Activated CD8-positive, alpha-beta memory T cell treated with anti-CD3 and anti-CD28 coated beads, Interleukin-2, amount 50 U/mL, for 24 hours (primary cell): ENCODE results near the gene KRTAP1-5.
"Not testable (repeated sequence)": the region's sequence is repeated elsewhere in the genome, so short reads cannot be mapped to it uniquely, and the experiment has no call there.

Experiments
- DNase-seq: peaks from one replicate; pipeline ENCODE4 v3.0.0-alpha.2; 2020; ENCODE audit errors: extremely low read depth

KRTAP1-5 gene

GRCh38 chr17:41004397-41004796 lies 22.6 kb downstream of the KRTAP1-5 start:
- DNase-seq, result no peak

DNA sequence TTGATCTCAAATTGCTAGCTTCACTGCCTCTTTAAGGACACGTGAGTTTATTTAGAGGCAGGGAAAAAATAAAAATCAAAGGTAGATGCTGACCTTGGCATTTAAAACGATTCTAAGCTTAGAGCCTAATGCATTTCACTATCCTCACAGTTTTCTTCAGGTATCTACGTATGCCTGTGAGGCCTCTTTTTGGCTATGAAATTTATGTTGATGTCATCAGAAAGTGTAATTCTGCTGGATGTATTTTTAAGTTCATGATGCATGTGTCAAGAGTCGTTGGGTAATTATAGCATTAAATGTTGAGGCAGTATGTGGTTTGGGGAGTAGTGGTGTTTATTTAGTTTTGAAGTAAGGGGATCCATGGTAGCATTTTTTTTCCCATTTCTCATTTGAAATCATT lies 23.1 kb downstream of the KRTAP1-5 start:
- DNase-seq, result no peak

DNA sequence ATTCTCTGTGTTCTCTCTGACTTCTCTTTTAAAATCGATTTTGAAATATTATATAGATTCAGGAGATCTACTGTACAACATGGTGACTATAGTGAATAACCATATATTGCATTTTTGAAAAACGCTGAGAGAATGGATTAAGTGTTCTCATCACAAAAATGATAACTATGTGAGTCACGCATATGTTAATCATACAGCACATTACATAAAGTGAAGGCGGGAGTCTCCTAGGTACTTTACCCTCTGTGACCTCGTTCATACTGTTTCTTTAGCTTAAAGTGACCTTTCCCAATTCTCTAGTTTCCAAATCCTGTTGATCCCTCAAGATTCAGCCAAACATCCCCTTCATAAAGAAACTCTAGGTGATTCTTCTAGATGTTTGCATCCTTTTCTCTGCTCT lies 24.2 kb downstream of the KRTAP1-5 start:
- DNase-seq, result no peak

DNA sequence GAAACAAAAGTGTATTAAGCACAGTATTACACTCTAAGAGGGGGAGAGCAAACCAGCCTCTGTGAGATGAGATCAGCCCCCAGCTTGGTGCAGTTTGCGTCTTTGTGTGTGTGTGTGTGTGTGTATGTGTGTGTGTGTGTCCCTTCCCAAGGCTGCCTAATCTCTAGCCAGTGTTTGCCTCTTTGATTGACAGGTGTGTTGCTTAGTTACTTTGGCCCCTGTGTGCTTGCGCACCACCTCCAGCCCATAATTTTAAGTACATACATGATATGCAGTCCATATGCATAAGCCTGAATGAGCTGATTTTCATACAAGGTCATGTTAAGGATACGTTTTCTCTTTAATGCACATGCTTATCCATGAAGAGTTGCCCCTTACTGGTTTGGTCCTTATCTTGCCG lies 25.2 kb downstream of the KRTAP1-5 start:
- no peak for DNase-seq

DNA sequence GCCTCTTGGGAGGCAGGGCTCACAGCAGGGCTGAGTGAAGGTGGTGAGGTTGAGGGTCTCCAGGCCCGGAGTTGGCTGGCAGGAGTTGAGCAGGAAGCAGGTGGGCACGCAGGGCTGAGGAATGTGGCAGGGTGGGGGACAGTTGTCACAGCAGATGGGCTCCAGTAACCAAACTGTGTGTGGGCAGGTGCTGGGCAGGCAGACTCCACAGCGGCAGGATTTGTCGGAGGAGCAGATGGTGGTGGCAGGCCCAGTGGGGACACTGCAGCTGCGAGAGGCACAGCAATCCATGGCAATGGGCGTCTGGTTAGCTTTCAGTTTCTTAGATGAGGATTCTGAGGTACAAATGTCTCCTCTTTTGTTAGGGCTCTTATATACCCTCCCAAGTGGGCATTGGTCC lies 27.4 kb downstream of the KRTAP1-5 start, which contains the start of gene KRTAP3-2:
Gene KRTAP3-2, minus strand, starts transcription at position 344 of the 400 bp plus-strand sequence. Its CDS starts 53 bp downstream, at position 291.
- not testable (repeated sequence) for DNase-seq

DNA sequence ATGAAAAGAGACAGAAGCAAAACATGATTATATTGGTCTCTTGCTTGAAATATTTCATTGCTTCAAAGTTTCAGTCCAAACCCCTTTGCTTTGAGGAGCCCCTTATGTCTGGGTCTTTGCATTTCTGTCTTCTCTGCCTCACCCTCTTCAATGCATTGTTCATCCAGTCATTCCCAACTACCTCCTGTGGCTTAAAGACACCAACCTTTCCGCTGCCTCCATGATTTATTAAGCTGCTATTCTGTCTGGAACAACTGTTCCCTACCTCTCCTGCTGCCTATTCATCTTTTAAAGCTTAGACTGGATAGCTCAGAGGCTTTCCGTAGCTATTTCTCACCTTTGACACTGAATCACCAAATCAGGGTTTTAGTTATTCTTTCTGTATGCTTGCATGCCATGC lies 29.6 kb downstream of the KRTAP1-5 start:
- DNase-seq, result no peak

DNA sequence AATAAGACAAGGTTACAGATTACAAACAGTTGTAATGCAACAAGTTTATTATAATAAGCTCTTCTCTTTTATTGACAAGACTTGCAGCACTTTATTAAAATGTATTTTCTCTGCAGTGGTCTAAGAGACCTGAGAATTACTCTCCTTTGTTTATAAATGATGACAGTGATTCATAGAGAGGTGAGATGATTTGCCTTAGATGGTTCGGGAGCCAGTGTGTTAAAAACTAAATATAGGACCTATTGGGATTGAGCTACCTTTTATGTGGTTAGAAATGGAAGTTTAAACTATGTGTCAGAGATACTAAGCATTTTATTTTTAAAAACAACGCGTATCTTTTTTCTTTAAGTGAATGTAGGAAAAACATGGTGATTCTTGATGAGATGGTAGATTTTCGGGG lies 30.2 kb downstream of the KRTAP1-5 start:
- no peak for DNase-seq

- no peak for DNase-seq
These were observed 31.9 kb downstream of the KRTAP1-5 start for GRCh38 chr17:40995116-40995515.

DNA sequence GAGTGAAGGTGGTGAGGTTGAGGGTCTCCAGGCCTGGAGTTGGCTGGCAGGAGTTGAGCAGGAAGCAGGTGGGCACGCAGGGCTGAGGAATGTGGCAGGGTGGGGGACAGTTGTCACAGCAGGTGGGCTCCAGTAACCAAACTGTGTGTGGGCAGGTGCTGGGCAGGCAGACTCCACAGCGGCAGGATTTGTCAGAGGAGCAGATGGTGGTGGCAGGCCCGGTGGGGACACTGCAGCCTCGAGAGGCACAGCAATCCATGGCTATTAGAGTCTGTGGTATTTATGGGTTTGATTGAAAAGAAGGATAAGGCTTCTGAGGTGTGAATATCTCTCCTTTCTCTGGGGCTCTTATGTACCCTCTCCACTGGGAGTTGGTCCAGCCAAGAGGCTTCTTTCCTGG lies 33.2 kb downstream of the KRTAP1-5 start, which contains the start of gene KRTAP3-3:
Gene KRTAP3-3, minus strand, starts transcription at position 326 of the 400 bp plus-strand sequence. Its CDS starts 67 bp downstream, at position 259.
- DNase-seq, result no peak

- DNase-seq, result no peak
These were observed 33.9 kb downstream of the KRTAP1-5 start for GRCh38 chr17:40993084-40993483.

DNA sequence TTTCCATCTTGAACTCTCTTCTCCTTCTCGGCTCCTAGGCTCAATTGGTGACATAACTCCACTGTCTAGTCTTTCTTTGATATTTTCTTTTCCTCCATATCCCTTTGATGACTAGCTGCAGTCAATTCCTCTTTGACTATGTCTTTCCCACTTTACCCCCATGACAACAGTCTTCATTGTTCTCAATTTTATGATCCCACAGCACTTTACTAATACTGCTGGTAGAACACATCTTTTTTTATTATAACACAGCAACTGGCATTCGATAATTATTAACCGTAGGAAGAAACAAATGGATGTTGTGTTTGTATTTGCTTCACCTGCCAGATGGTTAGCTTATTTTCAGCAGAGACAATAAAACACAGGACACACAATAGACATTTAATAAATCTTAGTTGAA lies 34.3 kb downstream of the KRTAP1-5 start:
- DNase-seq, result no peak

GRCh38 chr17:40986920-40987319 lies 40.1 kb downstream of the KRTAP1-5 start:
- DNase-seq, result no peak

GRCh38 chr17:40984226-40984625 lies 42.8 kb downstream of the KRTAP1-5 start, which contains the start of gene KRT40:
Gene KRT40, minus strand, starts transcription at chr17:40984326. Its CDS starts 53 bp downstream, at chr17:40984273.
- DNase-seq, result no peak

GRCh38 chr17:40981115-40981514 lies 45.9 kb downstream of the KRTAP1-5 start:
- no peak for DNase-seq

DNA sequence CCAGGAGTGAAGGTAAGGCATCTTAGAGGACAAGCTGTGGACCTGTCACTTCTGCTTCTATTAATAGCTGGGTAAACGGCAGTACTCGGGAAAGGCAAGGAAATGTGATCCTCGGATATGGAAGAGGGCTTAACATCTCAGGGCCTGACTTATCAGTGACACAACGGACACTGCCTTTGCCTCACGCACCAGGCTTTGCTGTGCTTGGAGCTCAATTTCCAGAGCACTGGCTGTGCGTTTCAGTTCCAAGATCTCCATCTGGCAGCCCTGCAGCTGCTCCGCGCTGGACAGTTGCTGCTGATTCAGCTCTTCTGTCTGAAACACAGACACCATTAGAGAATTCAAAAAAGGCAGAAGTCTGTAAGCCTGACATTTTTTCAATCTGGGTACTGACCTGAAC lies 46.4 kb downstream of the KRTAP1-5 start:
- no peak for DNase-seq

DNA sequence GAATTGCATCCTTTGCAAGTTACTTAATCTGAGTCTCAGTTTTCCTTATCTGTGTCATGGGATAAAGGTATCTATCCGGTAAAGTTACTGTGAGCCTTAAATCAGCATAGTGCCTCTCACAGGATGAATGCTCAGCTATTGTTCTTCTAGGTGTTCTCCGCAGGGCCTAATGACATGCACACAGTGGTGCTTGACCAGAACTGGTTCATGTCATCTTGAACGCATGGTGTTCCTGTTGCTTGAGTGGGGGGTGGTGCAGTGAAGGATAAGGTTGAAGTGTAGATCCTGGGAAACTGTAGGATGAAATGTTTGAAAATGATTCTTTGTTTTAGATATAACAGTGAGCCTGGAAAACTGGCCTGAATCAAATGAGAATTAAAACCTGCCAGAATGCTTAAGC lies 46.9 kb downstream of the KRTAP1-5 start:
- DNase-seq, result no peak

- DNase-seq, result no peak
These were observed 48.3 kb downstream of the KRTAP1-5 start for GRCh38 chr17:40978575-40979151.
